ENCODE data around the gene MBP. TPM values are rescaled to one million over a fixed set of nuclear protein-coding genes. Genes with fewer than 3 reads are reported as not detected.
A peak's percentile ranks its signal among the peaks of the same experiment; 100 is the strongest.

Gene MBP
- total and polyA plus RNA-seq, 10 of the 15 experiments (the other 5 are each of a cell fraction or from before 2014, with no cell fraction given) = 12.2 to 67.8 (median 42.1) TPM

DNA sequence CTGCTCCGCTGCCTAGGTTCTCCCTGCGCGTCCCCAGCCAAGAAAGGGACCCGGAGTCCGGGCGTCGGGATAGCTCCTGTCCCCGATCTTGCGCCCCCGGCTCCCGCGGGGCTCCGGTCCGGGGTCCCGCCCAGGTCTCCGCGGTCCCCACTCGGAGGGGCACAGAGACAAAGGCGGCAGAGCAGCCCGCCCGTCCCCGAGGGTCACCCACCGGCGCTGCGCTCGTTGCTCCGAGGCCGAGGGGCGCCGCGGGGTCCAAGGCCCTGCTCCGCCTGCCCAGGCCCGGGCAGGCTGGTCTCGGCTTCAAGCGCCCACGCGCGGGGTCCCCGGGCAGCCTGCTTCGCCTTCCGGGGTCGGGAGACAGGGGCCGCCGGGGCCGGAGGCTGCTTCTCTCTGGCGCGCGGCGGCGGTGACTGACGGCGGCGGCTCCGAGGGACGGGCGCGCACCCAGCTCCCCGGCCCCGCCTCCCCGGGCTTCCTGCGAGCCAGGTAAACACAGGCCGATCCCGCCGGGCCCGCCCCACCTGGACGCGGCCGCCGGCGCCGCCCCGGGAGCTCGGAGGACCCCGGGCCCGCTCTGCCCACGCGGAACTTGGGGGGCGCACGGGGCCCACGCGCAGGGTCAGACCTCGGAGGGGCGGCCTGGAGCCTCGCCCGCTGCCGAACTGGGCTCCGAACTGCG lies at the start of gene MBP (continued):
- TF ChIP-seq, protein P1, sequence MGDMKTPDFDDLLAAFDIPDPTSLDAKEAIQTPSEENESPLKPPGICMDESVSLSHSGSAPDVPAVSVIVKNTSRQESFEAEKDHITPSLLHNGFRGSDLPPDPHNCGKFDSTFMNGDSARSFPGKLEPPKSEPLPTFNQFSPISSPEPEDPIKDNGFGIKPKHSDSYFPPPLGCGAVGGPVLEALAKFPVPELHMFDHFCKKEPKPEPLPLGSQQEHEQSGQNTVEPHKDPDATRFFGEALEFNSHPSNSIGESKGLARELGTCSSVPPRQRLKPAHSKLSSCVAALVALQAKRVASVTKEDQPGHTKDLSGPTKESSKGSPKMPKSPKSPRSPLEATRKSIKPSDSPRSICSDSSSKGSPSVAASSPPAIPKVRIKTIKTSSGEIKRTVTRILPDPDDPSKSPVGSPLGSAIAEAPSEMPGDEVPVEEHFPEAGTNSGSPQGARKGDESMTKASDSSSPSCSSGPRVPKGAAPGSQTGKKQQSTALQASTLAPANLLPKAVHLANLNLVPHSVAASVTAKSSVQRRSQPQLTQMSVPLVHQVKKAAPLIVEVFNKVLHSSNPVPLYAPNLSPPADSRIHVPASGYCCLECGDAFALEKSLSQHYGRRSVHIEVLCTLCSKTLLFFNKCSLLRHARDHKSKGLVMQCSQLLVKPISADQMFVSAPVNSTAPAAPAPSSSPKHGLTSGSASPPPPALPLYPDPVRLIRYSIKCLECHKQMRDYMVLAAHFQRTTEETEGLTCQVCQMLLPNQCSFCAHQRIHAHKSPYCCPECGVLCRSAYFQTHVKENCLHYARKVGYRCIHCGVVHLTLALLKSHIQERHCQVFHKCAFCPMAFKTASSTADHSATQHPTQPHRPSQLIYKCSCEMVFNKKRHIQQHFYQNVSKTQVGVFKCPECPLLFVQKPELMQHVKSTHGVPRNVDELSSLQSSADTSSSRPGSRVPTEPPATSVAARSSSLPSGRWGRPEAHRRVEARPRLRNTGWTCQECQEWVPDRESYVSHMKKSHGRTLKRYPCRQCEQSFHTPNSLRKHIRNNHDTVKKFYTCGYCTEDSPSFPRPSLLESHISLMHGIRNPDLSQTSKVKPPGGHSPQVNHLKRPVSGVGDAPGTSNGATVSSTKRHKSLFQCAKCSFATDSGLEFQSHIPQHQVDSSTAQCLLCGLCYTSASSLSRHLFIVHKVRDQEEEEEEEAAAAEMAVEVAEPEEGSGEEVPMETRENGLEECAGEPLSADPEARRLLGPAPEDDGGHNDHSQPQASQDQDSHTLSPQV (IDR thresholded peaks at IDR 0.05) = no peak
- TF ChIP-seq FOS (IDR thresholded peaks at IDR 0.05; ENCODE audit: borderline replicate concordance, extremely low read depth, insufficient read length) = no peak
- peak; percentile 43; the same call in 1 of the 2 replicates for TF ChIP-seq ZNF24 (IDR thresholded peaks at IDR 0.05)
- peak; percentile 21; the same call in 1 of the 2 replicates for TF ChIP-seq TCF12 (IDR thresholded peaks at IDR 0.05; ENCODE audit: low read depth, low read length)

DNA sequence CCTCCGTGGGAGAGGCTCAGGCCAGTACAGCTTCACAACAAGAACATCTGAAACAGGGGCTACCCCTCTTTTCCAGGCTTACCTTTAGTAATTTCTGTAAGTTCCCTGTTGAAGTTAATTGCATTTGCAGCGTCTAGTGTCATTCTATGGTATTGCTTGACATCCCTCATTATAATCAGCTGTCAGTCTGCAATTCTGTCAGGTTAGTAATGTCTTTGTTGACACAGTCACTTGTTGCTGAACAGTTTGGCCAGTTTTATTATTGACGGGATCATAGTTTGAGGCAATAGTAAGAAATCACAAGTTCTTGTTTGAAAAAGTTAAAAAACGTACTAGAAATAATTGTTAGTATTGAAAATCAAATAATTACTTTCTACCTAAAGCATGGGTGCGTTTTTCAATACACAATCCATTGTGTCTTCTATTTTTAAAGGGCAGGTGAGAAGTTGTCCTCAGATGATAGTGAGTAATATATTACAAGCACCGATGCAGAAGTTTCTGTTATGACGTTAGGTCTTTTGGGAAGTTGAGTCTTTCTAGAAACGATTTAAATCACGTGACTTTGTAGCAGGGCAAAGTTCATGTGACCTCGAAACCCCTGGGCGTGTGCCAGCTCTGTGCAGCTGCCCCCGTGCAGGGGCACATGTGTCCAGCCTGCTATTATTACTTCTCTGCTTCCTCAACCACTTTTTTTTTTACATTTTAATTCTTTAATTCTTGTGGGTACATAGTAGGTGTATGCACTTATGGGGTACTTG lies 49.5 kb upstream of the MBP start:
- Histone ChIP-seq H3K9ac (ENCODE audit: control insufficient read depth, insufficient read depth, low read length) (no peak overlapping the region), H3K27me3 (replicated peaks in 1 of 2; ENCODE audit: control insufficient read depth in 2 of 2, insufficient read depth in 2 of 2, low read length in 1 of 2) (no peaks in the 10 kb centered on the region), H3K9me3 (replicated peaks; ENCODE audit: control insufficient read depth, insufficient read depth, low read length) (peaks cover 1% of the 10 kb centered on the region; the same call in 1 of the 3 replicates), H3K4me3 (no peak overlapping the region), H4K20me1 (ENCODE audit: control insufficient read depth, insufficient read depth) (no peaks in the 10 kb centered on the region), H3K27ac (ENCODE audit: control insufficient read depth, insufficient read depth) (no peak overlapping the region), H3K4me1 (ENCODE audit: control insufficient read depth, insufficient read depth, low read length) (no peaks in the 10 kb centered on the region), H2AFZ (ENCODE audit: control insufficient read depth, low read depth, low read length) (no peak overlapping the region), H3K4me2 (ENCODE audit: control insufficient read depth, insufficient read depth) (no peak overlapping the region), H3K79me2 (ENCODE audit: control insufficient read depth, insufficient read depth, low read length) (no peaks in the 10 kb centered on the region), H3K36me3 (ENCODE audit: control insufficient read depth in 2 of 2, insufficient read depth in 2 of 2, low read length in 1 of 2) (no peaks in the 10 kb centered on the region)
- ChIA-PET CTCF (interaction anchor here (0.7 to 0.9 kb wide), 2 partner anchors 30 to 136 kb away, joined by 3 read pairs; no protein-coding TSS in a partner anchor), SMC1A (ENCODE audit: uncharacterized antibody, unreplicated experiment) (no interaction called here), POLR2A (no interaction called here), RAD21 (ENCODE audit: unreplicated experiment) (no interaction called here)
- WGBS (ENCODE audit: insufficient coverage, insufficient replicate concordance, low lambda C conversion rate, missing lambda C conversion rate) = 8% methylated on average over 12 of the region's 12 CpGs
- ATAC-seq (no peak), FAIRE-seq (no peak), DNase-seq (ENCODE audit: low read depth, low spot score) (no peak)
- in situ Hi-C loops (cut with MboI) (no loop called here), intact Hi-C loops (cut with micrococcal nuclease; ENCODE audit: unreplicated experiment) (no loop called here)
- no TSS peak for BruUV-seq (replicated peaks)
- TF ChIP-seq BHLHE40 (IDR thresholded peaks at IDR 0.05; ENCODE audit: borderline replicate concordance in 1 of 2, low read depth in 2 of 2, low read length in 1 of 2) (peak in 1 of 2 experiments; percentile 28; a peak in 1 of 4 replicates), RAD51 (IDR thresholded peaks at IDR 0.05) (peak; percentile 79), MXI1 (IDR thresholded peaks at IDR 0.05; ENCODE audit: low read depth, low read length) (no peak)

All from GM12878 (cell line).